Heart right ventricle (tissue), 16 donors: ENCODE results near the gene TRNAU1AP. TPM values are rescaled to one million over a fixed set of nuclear protein-coding genes. Genes with fewer than 3 reads are reported as not detected.

ENCODE experiments used
- ATAC-seq, 8 donors: fragments of 200-7000 bp; cut with Tn5 transposase; one replicate each; pipeline ENCODE4 v1.9.1; 2020; ENCODE audit warnings: mild to moderate bottlenecking in 8 of 8, moderate library complexity in 8 of 8, moderate number of reproducible peaks in 1 of 8
- DNase-seq, 2 donors: peaks; one replicate each; pipeline ENCODE4 v3.0.0-alpha.2; 2020
- H3K27ac ChIP-seq, 10 donors: fragments of 200-600 bp; sonication (generic) in 2 of 10; one replicate each; pipeline versions ENCODE4 v1.5.0 to v1.8.0; 2020 to 2022; ENCODE audit warnings: mild to moderate bottlenecking in 3 of 10
- H3K27me3 ChIP-seq, 7 donors: fragments of 200-600 bp; one replicate each; pipeline ENCODE4 v1.8.0; 2021 to 2022; ENCODE audit warnings: mild to moderate bottlenecking in 2 of 7
- H3K36me3 ChIP-seq, 9 donors: fragments of 200-600 bp; sonication (generic) in 1 of 9; one replicate each; pipeline versions ENCODE4 v1.5.0 to v1.8.0; 2020 to 2022; ENCODE audit warnings: mild to moderate bottlenecking in 2 of 9
- H3K4me1 ChIP-seq, 9 donors: fragments of 200-600 bp; sonication (generic) in 1 of 9; one replicate each; pipeline versions ENCODE4 v1.5.0 to v1.8.0; 2020 to 2022; ENCODE audit warnings: mild to moderate bottlenecking in 4 of 9
- H3K4me3 ChIP-seq, 10 donors: fragments of 200-600 bp; sonication (generic) in 2 of 10; one replicate each; pipeline versions ENCODE4 v1.5.0 to v1.8.0; 2020 to 2022; ENCODE audit warnings: mild to moderate bottlenecking in 7 of 10, moderate library complexity in 2 of 10
- H3K9me3 ChIP-seq, 11 donors: fragments of 200-600 bp in 10 of 11; sonication (generic) in 2 of 11; one replicate each; pipeline versions ENCODE4 v1.5.0 to v1.8.0; 2013 to 2022; ENCODE audit warnings: mild to moderate bottlenecking in 2 of 11, control low read depth in 1 of 11, moderate library complexity in 1 of 11
- WGBS, 2 donors: extraction: QIAGEN DNeasy Blood & Tissue Kit; methylation state at CpG; one replicate each; pipeline ENCODE4 v1.1.7; 2013; ENCODE audit warnings: inconsistent platforms in 1 of 2; 5-methylcytosine and 5-hydroxymethylcytosine counted together
- intact Hi-C, 10 donors: fragments of 100-400 bp; cut with DNase I; formaldehyde crosslinking; loops; one replicate each; pipeline versions ENCODE4 v1.11.1 to v1.14.2; 2022
- polyA plus RNA-seq, 2 donors: library from polyadenylated mRNA; stranded (reverse); fragments of 200-250 nt; gene quantifications; one replicate each; pipeline ENCODE4 v1.2.3, GENCODE V29; 2013
- total RNA-seq, 10 donors: library from RNA; stranded (reverse); fragmentation: NEBNext Ultra II Directional in 3 of 10; extraction: Animal tissue kit (Norgen Biotek cat#: 25700) in 3 of 10; gene quantifications; one replicate each; pipeline versions ENCODE4 v1.2.1 to v1.2.4, GENCODE V29; 2021 to 2023
- TF ChIP-seq, protein P1 (sequence below), 9 donors: fragments of 200-600 bp; sonication (generic) in 2 of 9; IDR thresholded peaks; one replicate each; pipeline versions ENCODE4 v1.5.0 to v1.8.0; 2021 to 2022; ENCODE audit warnings: antibody characterized with exemption in 9 of 9, mild to moderate bottlenecking in 5 of 9, moderate library complexity in 1 of 9
- donor health status: Arrhythmogenic right ventricular cardiomyopathy.
- donor health status: ischemic (EF 13 %, LVEDD 7.1; RV severe dilation, severe dysfunction).
- donor health status: healthy with polysubstance abuse.
- donor health status: DM: no; HTN: yes; CAD: no.
- donor health status: DM: no; HTN: no; CAD: no.
- donor health status: ischemic (EF 25% LVEDD 6.9; RV normal size, moderate dysfunction).
- donor health status: ischemic (EF 25% LVEDD 5.7; RV mildly dilated, moderate dysfunction).
- donor health status: healthy.
- donor health status: DM: yes; HTN: yes; CAD: no.
- donor health status: Ischemic cardiomyopathy.
- donor health status: ischemic (EF 35%, LVEDD 5.7; RV mildly dilated, moderate dysfunction).
- donor health status: nonischemic (EF 11% LVEDD 7.7; RV severe dilation, severe dysfunction).
- donor health status: DM: yes; HTN: yes; CAD: no.
- donor health status: PGD.
- donor health status: ischemic (EF 29% LVEDD 5.4; RV normal size, mild dysfunction).
- donor health status: nonischemic (EF 23%, LVEDD 6.1; RV moderate dilation, normal function).

Gene TRNAU1AP
- total and polyA plus RNA-seq, 12 donors = 13.1 to 21.4 (median 16.5) TPM

DNA sequence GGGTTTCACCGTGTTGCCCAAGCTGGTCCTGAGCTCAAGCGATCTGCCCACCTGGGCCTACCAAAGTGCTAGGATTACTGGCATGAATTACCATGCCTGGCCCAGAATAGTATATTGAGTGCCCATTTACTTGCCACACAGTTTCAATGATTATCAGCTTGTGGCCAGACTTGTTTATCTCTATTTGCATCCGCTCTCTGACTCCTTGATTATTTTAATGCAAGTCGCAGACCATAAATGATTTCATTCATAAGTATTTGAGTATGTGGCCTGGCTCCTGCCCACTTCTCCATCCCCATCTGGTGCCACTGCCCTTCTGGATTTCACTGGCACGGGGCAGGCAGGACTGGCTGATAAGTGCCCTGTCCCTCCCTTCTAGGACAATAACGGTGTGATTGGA lies 18.2 kb upstream of the TRNAU1AP start:
- Histone ChIP-seq H3K27me3 (no peaks in the 10 kb centered on the region), H3K27ac (no peak overlapping the region), H3K36me3 (peaks cover 0 to 91% (median 0%) of the 10 kb centered on the region in 9 donors), H3K4me3 (no peak overlapping the region), H3K4me1 (no peaks in the 10 kb centered on the region), H3K9me3 (no peaks in the 10 kb centered on the region)
- intact Hi-C loops = loop anchor here in 1 of 10 donors (10.0 kb wide), 1 partner anchor 330 kb away; no protein-coding TSS in a partner anchor
- no peak for ATAC-seq
- TF ChIP-seq, protein P1, sequence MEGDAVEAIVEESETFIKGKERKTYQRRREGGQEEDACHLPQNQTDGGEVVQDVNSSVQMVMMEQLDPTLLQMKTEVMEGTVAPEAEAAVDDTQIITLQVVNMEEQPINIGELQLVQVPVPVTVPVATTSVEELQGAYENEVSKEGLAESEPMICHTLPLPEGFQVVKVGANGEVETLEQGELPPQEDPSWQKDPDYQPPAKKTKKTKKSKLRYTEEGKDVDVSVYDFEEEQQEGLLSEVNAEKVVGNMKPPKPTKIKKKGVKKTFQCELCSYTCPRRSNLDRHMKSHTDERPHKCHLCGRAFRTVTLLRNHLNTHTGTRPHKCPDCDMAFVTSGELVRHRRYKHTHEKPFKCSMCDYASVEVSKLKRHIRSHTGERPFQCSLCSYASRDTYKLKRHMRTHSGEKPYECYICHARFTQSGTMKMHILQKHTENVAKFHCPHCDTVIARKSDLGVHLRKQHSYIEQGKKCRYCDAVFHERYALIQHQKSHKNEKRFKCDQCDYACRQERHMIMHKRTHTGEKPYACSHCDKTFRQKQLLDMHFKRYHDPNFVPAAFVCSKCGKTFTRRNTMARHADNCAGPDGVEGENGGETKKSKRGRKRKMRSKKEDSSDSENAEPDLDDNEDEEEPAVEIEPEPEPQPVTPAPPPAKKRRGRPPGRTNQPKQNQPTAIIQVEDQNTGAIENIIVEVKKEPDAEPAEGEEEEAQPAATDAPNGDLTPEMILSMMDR (IDR thresholded peaks at IDR 0.05) = no peak
- 96% methylated on average over 6 of the region's 6 CpGs for WGBS, 2 donors
- no peak for DNase-seq

DNA sequence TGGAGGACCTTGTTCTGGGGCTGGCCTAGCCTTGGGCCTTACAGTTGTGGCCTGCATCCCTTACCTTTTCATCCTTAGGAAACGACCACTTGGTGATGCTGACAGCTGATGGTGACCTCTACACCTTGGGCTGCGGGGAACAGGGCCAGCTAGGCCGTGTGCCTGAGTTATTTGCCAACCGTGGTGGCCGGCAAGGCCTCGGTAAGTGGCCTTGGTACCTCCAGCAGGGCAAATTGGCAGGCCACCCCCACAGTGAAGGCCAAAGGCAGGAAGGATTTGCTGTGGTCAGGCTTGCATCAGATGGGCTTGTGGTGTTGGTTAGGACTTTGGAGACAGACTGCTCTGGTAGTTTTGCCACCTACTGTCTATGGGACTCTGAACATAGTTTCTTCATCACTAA lies 17.7 kb upstream of the TRNAU1AP start:
- no peak overlapping the region for H3K4me3 ChIP-seq

DNA sequence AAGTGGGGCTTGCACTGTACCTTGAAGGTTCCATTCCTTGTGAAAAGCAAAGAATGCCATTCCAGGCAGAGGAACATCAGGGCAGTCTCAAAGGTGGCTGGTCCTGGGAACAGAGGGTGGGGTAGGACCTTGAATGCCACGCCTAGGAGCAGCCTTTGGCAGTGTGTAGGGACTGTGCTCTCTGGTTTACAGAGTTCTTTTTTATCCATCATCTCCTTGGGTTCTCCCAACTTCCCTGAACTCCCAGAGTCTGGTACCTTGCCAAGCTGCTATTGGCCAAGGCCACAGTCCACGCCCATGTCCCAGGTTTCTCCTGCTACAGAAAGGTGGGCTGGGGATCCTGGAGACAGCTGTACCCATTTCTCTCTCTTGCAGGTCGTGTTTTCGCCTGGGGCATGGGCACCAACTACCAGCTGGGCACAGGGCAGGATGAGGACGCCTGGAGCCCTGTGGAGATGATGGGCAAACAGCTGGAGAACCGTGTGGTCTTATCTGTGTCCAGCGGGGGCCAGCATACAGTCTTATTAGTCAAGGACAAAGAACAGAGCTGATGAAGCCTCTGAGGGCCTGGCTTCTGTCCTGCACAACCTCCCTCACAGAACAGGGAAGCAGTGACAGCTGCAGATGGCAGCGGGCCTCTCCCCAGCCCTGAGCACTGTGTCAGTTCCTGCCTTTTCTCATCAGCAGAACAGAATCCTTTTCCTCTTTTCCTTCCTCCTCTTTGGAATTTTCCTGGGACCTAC lies 15.3 kb upstream of the TRNAU1AP start:
- peak in 6 of 8 donors; percentile 53 to 78 (median 65) for ATAC-seq
- H3K4me3 ChIP-seq = no peak overlapping the region
- no peaks in the 10 kb centered on the region for H3K4me1 ChIP-seq
- no peak for DNase-seq
- WGBS, 2 donors = 63 to 70% methylated on average over 8 of the region's 8 CpGs
- H3K36me3 ChIP-seq = peaks cover 0 to 62% (median 0%) of the 10 kb centered on the region in 9 donors
- H3K27me3 ChIP-seq = no peaks in the 10 kb centered on the region
- TF ChIP-seq, protein P1 (IDR thresholded peaks at IDR 0.05) = no peak
- no peaks in the 10 kb centered on the region for H3K9me3 ChIP-seq
- no peak overlapping the region for H3K27ac ChIP-seq
- intact Hi-C loops = loop anchor here in 1 of 10 donors (10.0 kb wide), 1 partner anchor 327 kb away; no protein-coding TSS in a partner anchor

More for the DNA sequence above, 17.7 kb upstream of the TRNAU1AP start:
- intact Hi-C loops = loop anchor here in 1 of 10 donors (10.0 kb wide), 1 partner anchor 330 kb away; no protein-coding TSS in a partner anchor
- DNase-seq (no peak), ATAC-seq (no peak)
- Histone ChIP-seq H3K36me3 (peaks cover 0 to 86% (median 0%) of the 10 kb centered on the region in 9 donors), H3K27me3 (no peaks in the 10 kb centered on the region), H3K9me3 (no peaks in the 10 kb centered on the region), H3K27ac (no peak overlapping the region), H3K4me1 (no peaks in the 10 kb centered on the region)
- TF ChIP-seq, protein P1 (IDR thresholded peaks at IDR 0.05) = no peak
- WGBS, 2 donors = 91 to 95% methylated on average over 6 of the region's 6 CpGs

DNA sequence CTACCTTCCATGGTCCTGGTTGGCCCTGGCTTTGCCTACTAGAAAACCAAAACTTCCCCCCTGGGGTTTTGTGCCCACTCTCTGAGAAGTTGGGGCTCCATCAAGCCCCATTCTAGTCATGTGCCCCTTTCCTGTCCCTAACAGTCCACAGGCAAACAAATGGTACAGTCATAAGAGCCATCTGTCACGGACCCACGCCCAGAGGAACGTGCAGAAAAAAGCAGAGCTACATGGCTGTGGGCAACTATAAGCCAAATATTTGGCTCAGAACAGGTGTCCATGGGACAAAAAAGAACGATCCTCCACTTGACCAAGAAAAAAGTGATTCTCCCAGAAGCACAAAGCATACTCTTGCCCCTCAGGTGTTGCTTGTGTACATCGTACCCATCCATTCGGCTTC lies 14.6 kb upstream of the TRNAU1AP start:
- intact Hi-C loops = loop anchor here in 1 of 10 donors (10.0 kb wide), 1 partner anchor 327 kb away; no protein-coding TSS in a partner anchor
- no peak for DNase-seq
- 90 to 94% methylated on average over 6 of the region's 6 CpGs for WGBS, 2 donors

More for the DNA sequence above, 14.6 kb upstream of the TRNAU1AP start:
- Histone ChIP-seq H3K36me3 (peaks cover 0 to 56% (median 0%) of the 10 kb centered on the region in 9 donors), H3K27ac (no peak overlapping the region), H3K9me3 (no peaks in the 10 kb centered on the region), H3K27me3 (no peaks in the 10 kb centered on the region), H3K4me1 (no peaks in the 10 kb centered on the region), H3K4me3 (no peak overlapping the region)
- TF ChIP-seq, protein P1 (IDR thresholded peaks at IDR 0.05) = no peak
- ATAC-seq = no peak
